Naive thymus-derived CD8-positive, alpha-beta T cell (primary cell): ENCODE measurements around the gene ERAP2. TPM values are rescaled to one million over a fixed set of nuclear protein-coding genes. Genes with fewer than 3 reads are reported as not detected.
"Not testable (repeated sequence)": the region's sequence is repeated elsewhere in the genome, so short reads cannot be mapped to it uniquely, and the experiment has no call there.

ENCODE experiments used
- ATAC-seq, 2 donors: fragments of 150-1000 bp; cut with Tn5 transposase in 1 of 2; sonication (Bioruptor Pico), chemical (Tn5 transposase) in 1 of 2; 1 replicate in 1 of 2; 2 replicates in 1 of 2; pipeline ENCODE4 v1.10.0; 2021; ENCODE audit warnings: mild to moderate bottlenecking in 2 of 2, moderate library complexity in 2 of 2
- POLR2A ChIA-PET: fragments of 350-600 bp; sonication (Branson Sonifier 250); formaldehyde crosslinking; loops from one replicate; lab custom pipeline; 2021; ENCODE audit warnings: antibody characterized with exemption; lab: Charles Lee
- DNase-seq, 10 donors: peaks; one replicate each; pipeline versions ENCODE4 v3.0.0 to v3.0.0-alpha.2; 2020 to 2022
- H3K27ac Mint-ChIP-seq, 10 donors: one replicate each; pipeline ENCODE4 v1.8.0; 2020 to 2022; ENCODE audit warnings: mild to moderate bottlenecking in 10 of 10, mixed read lengths in 10 of 10, moderate library complexity in 4 of 10, inconsistent platforms in 1 of 10
- H3K27me3 Mint-ChIP-seq, 5 donors: one replicate each; pipeline ENCODE4 v1.8.0; 2021 to 2022; ENCODE audit warnings: mixed read lengths in 5 of 5
- H3K36me3 Mint-ChIP-seq, 3 donors: one replicate each; pipeline ENCODE4 v1.8.0; 2020 to 2022; ENCODE audit warnings: mixed read lengths in 3 of 3, mild to moderate bottlenecking in 2 of 3, inconsistent platforms in 1 of 3
- H3K4me1 Mint-ChIP-seq, 4 donors: one replicate each; pipeline ENCODE4 v1.8.0; 2021 to 2022; ENCODE audit warnings: mixed read lengths in 4 of 4
- H3K4me3 Mint-ChIP-seq, 10 donors: one replicate each; pipeline ENCODE4 v1.8.0; 2020 to 2022; ENCODE audit warnings: mild to moderate bottlenecking in 10 of 10, mixed read lengths in 10 of 10, moderate library complexity in 6 of 10, inconsistent platforms in 1 of 10
- H3K9me3 Mint-ChIP-seq, 9 donors: one replicate each; pipeline ENCODE4 v1.8.0; 2020 to 2022; ENCODE audit warnings: mixed read lengths in 9 of 9, mild to moderate bottlenecking in 3 of 9, inconsistent platforms in 1 of 9, moderate library complexity in 1 of 9
- polyA plus RNA-seq, 3 donors: library from polyadenylated mRNA; unstranded; fragments of 300-500 nt; fragmentation: Illumina TruSeq; gene quantifications; one replicate each; pipeline ENCODE4 v1.2.3, GENCODE V29; 2021
- total RNA-seq, 8 experiments: library from RNA in 2 of 8; stranded (reverse) in 2 of 8; gene quantifications; one replicate each; pipeline ENCODE4 v1.2.3 and lab custom pipeline; 2021 to 2026

ERAP2 gene, protein sequence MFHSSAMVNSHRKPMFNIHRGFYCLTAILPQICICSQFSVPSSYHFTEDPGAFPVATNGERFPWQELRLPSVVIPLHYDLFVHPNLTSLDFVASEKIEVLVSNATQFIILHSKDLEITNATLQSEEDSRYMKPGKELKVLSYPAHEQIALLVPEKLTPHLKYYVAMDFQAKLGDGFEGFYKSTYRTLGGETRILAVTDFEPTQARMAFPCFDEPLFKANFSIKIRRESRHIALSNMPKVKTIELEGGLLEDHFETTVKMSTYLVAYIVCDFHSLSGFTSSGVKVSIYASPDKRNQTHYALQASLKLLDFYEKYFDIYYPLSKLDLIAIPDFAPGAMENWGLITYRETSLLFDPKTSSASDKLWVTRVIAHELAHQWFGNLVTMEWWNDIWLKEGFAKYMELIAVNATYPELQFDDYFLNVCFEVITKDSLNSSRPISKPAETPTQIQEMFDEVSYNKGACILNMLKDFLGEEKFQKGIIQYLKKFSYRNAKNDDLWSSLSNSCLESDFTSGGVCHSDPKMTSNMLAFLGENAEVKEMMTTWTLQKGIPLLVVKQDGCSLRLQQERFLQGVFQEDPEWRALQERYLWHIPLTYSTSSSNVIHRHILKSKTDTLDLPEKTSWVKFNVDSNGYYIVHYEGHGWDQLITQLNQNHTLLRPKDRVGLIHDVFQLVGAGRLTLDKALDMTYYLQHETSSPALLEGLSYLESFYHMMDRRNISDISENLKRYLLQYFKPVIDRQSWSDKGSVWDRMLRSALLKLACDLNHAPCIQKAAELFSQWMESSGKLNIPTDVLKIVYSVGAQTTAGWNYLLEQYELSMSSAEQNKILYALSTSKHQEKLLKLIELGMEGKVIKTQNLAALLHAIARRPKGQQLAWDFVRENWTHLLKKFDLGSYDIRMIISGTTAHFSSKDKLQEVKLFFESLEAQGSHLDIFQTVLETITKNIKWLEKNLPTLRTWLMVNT
- total RNA-seq = 10 to 100 TPM; 82.9 to 98.6 TPM
- 100 to 1,000 TPM in 1 of 3 donors, 1 to 10 TPM in 2; 6.4 to 126 (median 6.6) TPM for polyA plus RNA-seq
- 40.9 to 330 (median 196) reads per million in 6 experiments for total RNA-seq (lab: John Stamatoyannopoulos, UW)

GRCh38 chr5:96876292-96876850 is at the start of gene ERAP2:
Gene ERAP2 (plus strand): TSS chr5:96876500. CDS start chr5:96879686, 3,186 bp downstream.
- POLR2A ChIA-PET = interaction anchor here (0.6 to 3.3 kb wide), 13 partner anchors 9 to 98 kb away, joined by 3 to 28 read pairs (median 10); partner anchors contain the start of genes ERAP1 and LNPEP

DNA sequence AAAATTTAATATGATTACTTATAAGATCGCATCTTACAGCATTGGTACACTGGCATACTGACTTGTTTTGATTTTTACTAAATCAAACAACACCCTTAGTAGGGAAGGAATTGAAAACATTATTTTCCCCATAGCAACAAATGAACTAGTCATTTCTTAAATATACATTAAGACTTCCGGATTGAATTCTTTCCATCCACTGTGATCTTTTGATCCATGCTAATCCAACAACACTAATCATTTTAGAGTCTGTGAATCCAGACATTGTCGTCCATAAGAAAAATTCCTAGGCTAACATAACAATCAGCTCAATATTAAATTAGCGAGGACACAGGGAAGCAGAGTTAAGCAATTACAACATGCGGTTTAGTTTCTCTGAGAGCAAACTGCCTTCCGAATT is 47.0 kb upstream of the ERAP2 start:
- peak overlapping the region in 1 of 10 donors; percentile 53 for H3K27ac Mint-ChIP-seq
- ATAC-seq = no peak
- DNase-seq = no peak
- H3K27me3 Mint-ChIP-seq = peaks cover 0 to 1% (median 0%) of the 10 kb centered on the region in 5 donors
- no peak overlapping the region for H3K4me3 Mint-ChIP-seq
- H3K4me1 Mint-ChIP-seq = peaks cover 2 to 10% (median 6%) of the 10 kb centered on the region in 4 donors
- H3K9me3 Mint-ChIP-seq = no peaks in the 10 kb centered on the region
- no peaks in the 10 kb centered on the region for H3K36me3 Mint-ChIP-seq
- POLR2A ChIA-PET = interaction anchor here (1.7 kb wide), 1 partner anchor 13 kb away, joined by 4 read pairs; no protein-coding TSS in a partner anchor

More at GRCh38 chr5:96876292-96876850, at the start of gene ERAP2:
- H3K36me3 Mint-ChIP-seq = peaks cover 16 to 21% (median 21%) of the 10 kb centered on the region in 3 donors
- ATAC-seq = peak; percentile 77 to 82
- no peaks in the 10 kb centered on the region for H3K9me3 Mint-ChIP-seq
- peaks cover 43 to 84% (median 63%) of the 10 kb centered on the region in 4 donors for H3K4me1 Mint-ChIP-seq
- no peaks in the 10 kb centered on the region for H3K27me3 Mint-ChIP-seq
- peak in 5 of 10 donors; percentile 7 to 72 (median 66) for DNase-seq
- peak within 1 kb of the TSS; percentile 91 to 99 (median 97) for H3K27ac Mint-ChIP-seq
- peak within 1 kb of the TSS; percentile 77 to 99 (median 96) for H3K4me3 Mint-ChIP-seq

DNA sequence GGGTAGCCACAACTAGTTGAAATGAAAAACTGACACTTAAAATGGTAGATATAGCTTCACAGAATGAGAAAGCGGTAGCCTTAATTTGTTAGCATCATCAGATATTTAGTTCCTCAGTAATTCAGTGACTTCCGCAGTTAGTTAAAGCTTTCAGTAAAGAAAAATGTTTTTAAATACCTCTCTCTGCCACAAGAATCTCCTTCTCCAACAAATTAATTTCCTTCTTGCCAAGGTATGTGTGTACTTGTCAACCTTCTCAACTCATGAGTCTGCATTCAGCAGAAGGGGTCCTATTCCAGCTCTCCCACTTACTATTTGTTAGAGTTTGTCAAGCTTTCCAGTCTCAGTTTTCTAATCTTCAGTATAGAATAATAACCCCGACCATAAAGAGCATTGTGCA is 42.3 kb upstream of the ERAP2 start:
- H3K9me3 Mint-ChIP-seq = no peaks in the 10 kb centered on the region
- DNase-seq = no peak
- H3K27me3 Mint-ChIP-seq = no peaks in the 10 kb centered on the region
- ATAC-seq = no peak
- POLR2A ChIA-PET = interaction anchor here (0.7 to 0.9 kb wide), 2 partner anchors 26 to 29 kb away, joined by 4 read pairs; partner anchors contain the start of gene ERAP1
- H3K36me3 Mint-ChIP-seq = no peaks in the 10 kb centered on the region
- H3K27ac Mint-ChIP-seq = no peak overlapping the region
- no peak overlapping the region for H3K4me3 Mint-ChIP-seq
- H3K4me1 Mint-ChIP-seq = peaks cover 2 to 11% (median 7%) of the 10 kb centered on the region in 4 donors

- DNase-seq (no peak), ATAC-seq (no peak)
- Mint-ChIP-seq H3K4me1 (peaks cover 2 to 8% (median 5%) of the 10 kb centered on the region in 4 donors), H3K36me3 (no peaks in the 10 kb centered on the region), H3K27me3 (no peaks in the 10 kb centered on the region), H3K27ac (peak overlapping the region in 1 of 10 donors; percentile 31), H3K4me3 (no peak overlapping the region), H3K9me3 (no peaks in the 10 kb centered on the region)
- POLR2A ChIA-PET = no interaction called here
These were observed 40.5 kb upstream of the ERAP2 start for GRCh38 chr5:96835791-96836191.

DNA sequence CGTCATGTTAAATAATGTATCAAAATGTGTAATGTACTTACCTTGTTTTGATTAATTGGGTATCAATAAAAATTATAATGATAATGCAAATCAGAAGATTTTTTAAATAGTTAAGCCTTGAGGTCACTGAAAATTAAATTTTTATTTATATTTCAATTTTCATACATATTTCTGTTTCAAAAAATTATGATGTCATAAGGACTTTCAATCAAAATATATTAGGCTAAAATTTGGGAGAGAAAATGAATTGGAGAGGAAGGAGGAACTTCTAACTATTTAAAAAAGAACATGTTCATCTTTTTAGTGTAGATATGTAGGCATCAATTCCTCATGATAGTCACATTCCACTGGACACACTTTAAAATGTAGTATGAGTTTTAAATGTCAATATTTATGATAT is 39.5 kb upstream of the ERAP2 start:
- no peaks in the 10 kb centered on the region for H3K36me3 Mint-ChIP-seq
- no peaks in the 10 kb centered on the region for H3K9me3 Mint-ChIP-seq
- no peak overlapping the region for H3K4me3 Mint-ChIP-seq
- ATAC-seq (no peak), DNase-seq (no peak)
- H3K27ac Mint-ChIP-seq = no peak overlapping the region
- POLR2A ChIA-PET = no interaction called here
- peaks cover 0 to 4% (median 2%) of the 10 kb centered on the region in 4 donors for H3K4me1 Mint-ChIP-seq
- no peaks in the 10 kb centered on the region for H3K27me3 Mint-ChIP-seq

DNA sequence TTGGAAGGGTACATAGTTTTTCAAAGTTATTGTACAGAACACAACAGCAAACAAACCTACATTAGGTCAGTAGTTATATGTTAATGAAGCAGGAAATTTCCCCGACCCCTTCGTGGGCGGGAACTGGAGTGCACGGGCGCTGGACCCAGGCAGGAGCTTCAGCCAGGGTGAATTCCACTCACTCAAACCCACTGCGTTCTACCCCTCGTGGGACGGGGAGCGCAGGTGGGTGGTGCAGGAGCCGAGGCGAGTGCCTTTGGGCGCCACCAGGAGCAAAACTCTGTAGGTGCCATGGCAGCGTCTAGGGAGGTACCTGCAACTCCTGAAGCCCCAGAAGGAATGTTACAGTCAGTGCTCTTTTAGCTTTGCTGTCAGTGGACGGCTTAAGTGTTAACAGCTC is 39.0 kb upstream of the ERAP2 start:
- H3K9me3 Mint-ChIP-seq = no peaks in the 10 kb centered on the region
- no peak for DNase-seq
- no peaks in the 10 kb centered on the region for H3K27me3 Mint-ChIP-seq
- POLR2A ChIA-PET = no interaction called here
- no peaks in the 10 kb centered on the region for H3K36me3 Mint-ChIP-seq
- ATAC-seq = no peak
- H3K27ac Mint-ChIP-seq = no peak overlapping the region
- peaks cover 0 to 5% (median 2%) of the 10 kb centered on the region in 4 donors for H3K4me1 Mint-ChIP-seq
- H3K4me3 Mint-ChIP-seq = no peak overlapping the region

DNA sequence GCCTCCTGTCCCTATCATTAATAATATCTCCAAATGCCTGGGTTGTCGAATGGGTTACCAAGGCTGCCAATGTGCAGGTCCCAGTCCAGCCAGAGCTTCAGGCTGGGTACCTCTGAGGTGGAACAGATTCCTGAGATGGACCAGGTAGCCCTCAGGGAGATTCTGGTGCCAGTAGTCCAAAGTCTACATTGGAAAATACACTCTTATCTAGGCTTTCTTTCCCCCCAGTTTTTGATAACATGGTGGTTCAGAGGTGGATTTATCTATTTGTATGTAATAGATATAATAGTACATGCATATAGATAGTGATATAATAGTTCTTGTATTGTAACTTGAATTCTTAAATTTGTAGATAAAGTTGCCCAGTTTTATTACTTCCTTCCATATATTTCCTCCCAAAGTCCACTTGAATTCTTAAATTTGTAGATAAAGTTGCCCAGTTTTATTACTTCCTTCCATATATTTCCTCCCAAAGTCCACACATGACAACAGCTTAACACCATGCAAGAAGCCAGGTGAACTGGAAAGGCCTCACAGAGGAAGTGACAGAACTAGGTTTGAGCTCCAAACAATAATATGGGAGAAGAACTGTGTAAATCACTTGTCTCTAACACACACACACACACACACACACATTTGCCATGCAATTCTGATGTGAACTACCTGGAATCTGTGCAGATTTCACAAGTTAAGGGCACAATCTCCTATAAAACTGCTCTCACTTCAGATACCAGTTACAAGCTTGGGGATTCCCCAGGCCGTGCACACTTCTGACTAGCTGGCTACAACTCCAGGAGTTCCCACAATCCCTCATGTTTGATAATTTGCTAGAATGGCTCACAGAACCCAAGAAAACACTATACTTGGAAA is 37.9 kb upstream of the ERAP2 start:
- DNase-seq (no peak), ATAC-seq (no peak)
- no peaks in the 10 kb centered on the region for H3K9me3 Mint-ChIP-seq
- no peaks in the 10 kb centered on the region for H3K36me3 Mint-ChIP-seq
- POLR2A ChIA-PET = interaction anchor here (0.5 to 1.3 kb wide), 2 partner anchors 31 to 99 kb away, joined by 3 to 4 read pairs; partner anchors contain the start of gene ERAP1
- peak overlapping the region in 1 of 10 donors; percentile 53 for H3K27ac Mint-ChIP-seq
- H3K27me3 Mint-ChIP-seq = no peaks in the 10 kb centered on the region
- no peak overlapping the region for H3K4me3 Mint-ChIP-seq
- peaks cover 0 to 14% (median 7%) of the 10 kb centered on the region in 4 donors for H3K4me1 Mint-ChIP-seq

- Mint-ChIP-seq H3K4me1 (peaks cover 0 to 20% (median 7%) of the 10 kb centered on the region in 4 donors), H3K4me3 (no peak overlapping the region), H3K27me3 (no peaks in the 10 kb centered on the region), H3K27ac (peak overlapping the region in 1 of 10 donors; percentile 53), H3K36me3 (no peaks in the 10 kb centered on the region), H3K9me3 (no peaks in the 10 kb centered on the region)
- no peak for ATAC-seq
- POLR2A ChIA-PET = interaction anchor here (1.3 kb wide), 1 partner anchor 31 kb away, joined by 4 read pairs; the partner anchor contains the start of gene ERAP1
- DNase-seq = no peak
These were observed 37.2 kb upstream of the ERAP2 start for GRCh38 chr5:96839071-96839592.

- H3K4me1 Mint-ChIP-seq = peaks cover 0 to 16% (median 4%) of the 10 kb centered on the region in 4 donors
- ATAC-seq, DNase-seq, H3K27me3 Mint-ChIP-seq, POLR2A ChIA-PET, H3K9me3 Mint-ChIP-seq, H3K27ac Mint-ChIP-seq, H3K4me3 Mint-ChIP-seq, H3K36me3 Mint-ChIP-seq: not testable (repeated sequence)
These were observed 34.4 kb upstream of the ERAP2 start for GRCh38 chr5:96841931-96842330.

GRCh38 chr5:96843140-96843539 is 33.2 kb upstream of the ERAP2 start:
- Mint-ChIP-seq H3K4me1 (peaks cover 0 to 16% (median 4%) of the 10 kb centered on the region in 4 donors), H3K4me3 (no peak overlapping the region), H3K9me3 (no peaks in the 10 kb centered on the region), H3K27ac (peak overlapping the region in 1 of 10 donors; percentile 27), H3K36me3 (no peaks in the 10 kb centered on the region), H3K27me3 (no peaks in the 10 kb centered on the region)
- POLR2A ChIA-PET = no interaction called here
- DNase-seq (no peak), ATAC-seq (no peak)

DNA sequence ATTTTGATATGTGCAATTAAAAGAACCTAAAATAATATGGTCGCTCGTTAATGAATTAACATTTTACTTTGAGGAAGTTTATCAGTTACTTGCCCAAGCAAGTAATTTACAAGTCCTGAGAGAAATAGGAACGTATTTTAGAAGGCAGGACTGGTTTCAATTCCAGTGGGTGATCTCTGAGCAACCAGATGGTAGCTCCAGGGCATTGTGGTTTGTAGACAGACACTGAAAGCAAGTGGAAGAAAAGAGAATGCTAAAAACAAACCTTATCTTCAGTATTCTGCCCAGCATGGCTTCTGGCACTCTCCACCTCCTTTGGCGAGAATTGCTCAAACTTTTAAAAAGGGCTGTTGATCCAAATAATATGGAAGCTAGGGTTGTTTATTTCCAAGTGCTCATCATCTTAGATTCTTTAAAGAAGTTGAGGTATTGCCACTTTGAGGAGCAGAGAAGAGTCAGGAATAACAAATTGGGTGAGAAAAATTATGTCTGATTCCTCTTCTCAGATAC is 31.8 kb upstream of the ERAP2 start:
- Mint-ChIP-seq H3K4me3 (no peak overlapping the region), H3K36me3 (peaks cover 0 to 4% (median 3%) of the 10 kb centered on the region in 3 donors), H3K9me3 (peaks cover 0 to 4% (median under 1%) of the 10 kb centered on the region in 9 donors), H3K27me3 (no peaks in the 10 kb centered on the region), H3K4me1 (peaks cover 0 to 16% (median 4%) of the 10 kb centered on the region in 4 donors), H3K27ac (no peak overlapping the region)
- POLR2A ChIA-PET = no interaction called here
- DNase-seq = no peak
- no peak for ATAC-seq
